Natural killer cell (primary cell): ENCODE measurements around the gene SNAI3. TPM values are rescaled to one million over a fixed set of nuclear protein-coding genes. Genes with fewer than 3 reads are reported as not detected.

Experiments used
- ATAC-seq, 3 donors: fragments of 150-1000 bp in 2 of 3; fragments of 200-7000 bp in 1 of 3; cut with Tn5 transposase; 1 replicate in 1 of 3; 2 replicates in 2 of 3; pipeline ENCODE4 v1.10.0; 2021; ENCODE audit warnings: mild to moderate bottlenecking in 2 of 3, moderate library complexity in 2 of 3
- DNase-seq, 2 donors: peaks; one replicate each; pipeline versions ENCODE4 v3.0.0 to v3.0.0-alpha.2; 2013 to 2021; ENCODE audit warnings: mixed read lengths in 1 of 2
- H3K27ac ChIP-seq: one replicate; pipeline ENCODE4 v1.5.1; 2013; ENCODE audit warnings: mild to moderate bottlenecking, low read length
- H3K27me3 ChIP-seq: one replicate; pipeline ENCODE4 v1.6.1; 2013; ENCODE audit warnings: low read length; ENCODE audit not compliant: control insufficient read depth, insufficient read depth
- H3K36me3 ChIP-seq: one replicate; pipeline ENCODE4 v1.6.1; 2013; ENCODE audit warnings: low read length; ENCODE audit not compliant: control insufficient read depth, insufficient read depth
- H3K4me1 ChIP-seq: one replicate; pipeline ENCODE4 v1.6.1; 2013; ENCODE audit warnings: low read length; ENCODE audit not compliant: control insufficient read depth, insufficient read depth
- H3K4me3 ChIP-seq: one replicate; pipeline ENCODE4 v1.5.1; 2013; ENCODE audit warnings: low read length
- H3K9me3 ChIP-seq: one replicate; pipeline ENCODE4 v1.6.1; 2013; ENCODE audit warnings: low read length; ENCODE audit not compliant: control insufficient read depth, insufficient read depth
- H3K27ac Mint-ChIP-seq, 2 donors: one replicate each; pipeline ENCODE4 v1.8.0; 2022; ENCODE audit warnings: mild to moderate bottlenecking in 2 of 2, mixed read lengths in 2 of 2, moderate library complexity in 1 of 2
- H3K27me3 Mint-ChIP-seq, 2 donors: one replicate each; pipeline ENCODE4 v1.8.0; 2022; ENCODE audit warnings: low read depth in 2 of 2, mixed read lengths in 2 of 2
- H3K36me3 Mint-ChIP-seq: one replicate; pipeline ENCODE4 v1.8.0; 2022; ENCODE audit warnings: mixed read lengths
- H3K4me1 Mint-ChIP-seq, 2 donors: one replicate each; pipeline ENCODE4 v1.8.0; 2022; ENCODE audit warnings: mixed read lengths in 2 of 2
- H3K4me3 Mint-ChIP-seq: one replicate; pipeline ENCODE4 v1.8.0; 2022; ENCODE audit warnings: mild to moderate bottlenecking, moderate library complexity, mixed read lengths
- H3K9me3 Mint-ChIP-seq, 2 donors: one replicate each; pipeline ENCODE4 v1.8.0; 2022; ENCODE audit warnings: mixed read lengths in 2 of 2
- WGBS: methylation state at CpG from one replicate; pipeline ENCODE4 v1.1.7; 2013; ENCODE audit warnings: missing lambda C conversion rate; ENCODE audit not compliant: insufficient coverage; 5-methylcytosine and 5-hydroxymethylcytosine counted together
- intact Hi-C: fragments of 100-400 bp; cut with micrococcal nuclease; formaldehyde crosslinking; loops from one replicate; pipeline ENCODE4 v1.14.2; 2022
- total RNA-seq, 4 donors: library from RNA; stranded (reverse); fragments of 120-200 nt in 1 of 4; gene quantifications; one replicate each; pipeline versions ENCODE4 v1.2.3 to v1.2.4, GENCODE V29; 2013 to 2022
- TF ChIP-seq, protein P1 (sequence below): fragments of 200-600 bp; IDR thresholded peaks from one replicate; pipeline ENCODE4 v1.8.0; 2022; ENCODE audit warnings: antibody characterized with exemption

Gene SNAI3
- total RNA-seq, 3 donors from 2014 or later (not counting 1 experiment from before 2014, with no cell fraction given): 8.2 to 9.2 (median 8.4) TPM

DNA sequence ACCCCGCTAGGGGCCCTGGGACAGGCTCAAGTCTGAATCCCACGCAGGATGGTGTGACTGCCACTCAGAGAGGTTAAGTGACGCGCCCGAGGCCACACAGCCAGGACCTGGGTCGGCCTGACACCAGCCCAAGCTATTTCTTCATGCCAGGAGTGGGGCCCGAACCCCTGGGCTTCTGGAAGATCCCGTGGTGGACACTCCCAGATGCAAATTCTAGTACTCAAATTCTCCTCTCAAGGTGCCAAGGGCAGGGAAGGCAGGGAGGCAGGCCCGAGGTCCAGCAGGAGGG lies 42.7 kb downstream of the SNAI3 start:
- intact Hi-C loops: no loop called here
- Mint-ChIP-seq H3K4me1 (peaks cover 25 to 71% of the 10 kb centered on the region in 2 donors), H3K27me3 (no peaks in the 10 kb centered on the region), H3K4me3 (no peak overlapping the region), H3K27ac (peak overlapping the region in 1 of 2 donors; percentile 70), H3K36me3 (no peaks in the 10 kb centered on the region), H3K9me3 (no peaks in the 10 kb centered on the region)
- TF ChIP-seq, protein P1, sequence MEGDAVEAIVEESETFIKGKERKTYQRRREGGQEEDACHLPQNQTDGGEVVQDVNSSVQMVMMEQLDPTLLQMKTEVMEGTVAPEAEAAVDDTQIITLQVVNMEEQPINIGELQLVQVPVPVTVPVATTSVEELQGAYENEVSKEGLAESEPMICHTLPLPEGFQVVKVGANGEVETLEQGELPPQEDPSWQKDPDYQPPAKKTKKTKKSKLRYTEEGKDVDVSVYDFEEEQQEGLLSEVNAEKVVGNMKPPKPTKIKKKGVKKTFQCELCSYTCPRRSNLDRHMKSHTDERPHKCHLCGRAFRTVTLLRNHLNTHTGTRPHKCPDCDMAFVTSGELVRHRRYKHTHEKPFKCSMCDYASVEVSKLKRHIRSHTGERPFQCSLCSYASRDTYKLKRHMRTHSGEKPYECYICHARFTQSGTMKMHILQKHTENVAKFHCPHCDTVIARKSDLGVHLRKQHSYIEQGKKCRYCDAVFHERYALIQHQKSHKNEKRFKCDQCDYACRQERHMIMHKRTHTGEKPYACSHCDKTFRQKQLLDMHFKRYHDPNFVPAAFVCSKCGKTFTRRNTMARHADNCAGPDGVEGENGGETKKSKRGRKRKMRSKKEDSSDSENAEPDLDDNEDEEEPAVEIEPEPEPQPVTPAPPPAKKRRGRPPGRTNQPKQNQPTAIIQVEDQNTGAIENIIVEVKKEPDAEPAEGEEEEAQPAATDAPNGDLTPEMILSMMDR: no peak
- Histone ChIP-seq H3K4me3 (no peak overlapping the region), H3K27ac (no peak overlapping the region), H3K9me3 (no peaks in the 10 kb centered on the region), H3K36me3 (peaks cover 48% of the 10 kb centered on the region), H3K4me1 (peaks cover 77% of the 10 kb centered on the region), H3K27me3 (no peaks in the 10 kb centered on the region)
- 94% methylated on average over 9 of the region's 9 CpGs for WGBS
- DNase-seq (no peak), ATAC-seq (no peak)

DNA sequence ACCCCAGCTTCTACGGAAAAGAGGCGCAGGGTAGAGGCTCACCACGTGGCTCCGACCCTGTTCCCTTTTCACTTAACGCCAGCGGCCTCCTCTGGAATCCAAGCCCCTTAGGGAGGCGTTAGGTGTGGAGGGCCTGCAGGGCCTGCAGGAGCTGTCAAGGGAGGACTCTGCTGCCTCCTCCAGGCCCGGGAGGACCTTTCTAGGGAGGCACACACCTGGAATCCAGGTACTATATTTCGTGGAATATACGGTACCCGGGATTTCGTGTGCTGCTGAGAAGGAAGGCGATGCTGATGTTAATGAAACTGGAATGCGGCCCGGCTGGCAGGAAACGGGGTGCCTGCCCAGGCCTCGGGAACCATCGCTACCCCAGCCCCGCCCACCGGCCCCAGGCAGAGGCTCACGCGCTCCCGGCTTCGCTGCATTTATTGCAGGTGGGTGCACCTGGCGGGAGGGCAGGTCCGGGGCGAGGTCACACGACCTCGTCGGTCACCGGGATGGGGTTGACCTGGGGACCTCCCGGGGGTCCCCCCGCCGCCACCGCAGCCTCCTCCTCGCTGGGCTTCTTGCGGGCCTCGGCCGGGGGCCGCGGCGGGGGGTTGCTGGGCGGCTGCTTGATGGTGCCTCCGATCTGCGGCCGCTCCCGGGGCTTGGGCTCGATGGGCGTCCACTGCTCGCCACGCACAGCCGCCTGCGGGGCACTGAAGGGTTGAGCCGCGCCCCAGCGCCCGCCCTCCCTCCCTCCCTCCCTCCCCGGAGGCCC lies 43.2 kb downstream of the SNAI3 start:
- Histone ChIP-seq H3K27ac (no peak overlapping the region), H3K4me3 (no peak overlapping the region), H3K4me1 (peaks cover 77% of the 10 kb centered on the region), H3K27me3 (no peaks in the 10 kb centered on the region), H3K9me3 (no peaks in the 10 kb centered on the region), H3K36me3 (peaks cover 45% of the 10 kb centered on the region)
- ATAC-seq (no peak), DNase-seq (no peak)
- Mint-ChIP-seq H3K4me3 (no peak overlapping the region), H3K36me3 (no peaks in the 10 kb centered on the region), H3K9me3 (no peaks in the 10 kb centered on the region), H3K27ac (peak overlapping the region; percentile 29 to 77), H3K4me1 (peaks cover 25 to 70% of the 10 kb centered on the region in 2 donors), H3K27me3 (no peaks in the 10 kb centered on the region)
- TF ChIP-seq, protein P1: no peak
- 93% methylated on average over 55 of the region's 58 CpGs for WGBS
- intact Hi-C loops: no loop called here

GRCh38 chr16:88640498-88641247 lies 45.6 kb downstream of the SNAI3 start:
- intact Hi-C loops: loop anchor here (1.0 kb wide), 1 partner anchor 13 kb away; no protein-coding TSS in a partner anchor
- Mint-ChIP-seq H3K9me3 (peaks cover 0 to 3% of the 10 kb centered on the region in 2 donors), H3K27ac (peak overlapping the region; percentile 72 to 84), H3K4me3 (peak overlapping the region; percentile 64), H3K36me3 (no peaks in the 10 kb centered on the region), H3K4me1 (peaks cover 44 to 71% of the 10 kb centered on the region in 2 donors), H3K27me3 (peaks cover 0 to 3% of the 10 kb centered on the region in 2 donors)
- Histone ChIP-seq H3K9me3 (peaks cover 10% of the 10 kb centered on the region), H3K4me3 (no peak overlapping the region), H3K36me3 (peaks cover 28% of the 10 kb centered on the region), H3K4me1 (peaks cover 79% of the 10 kb centered on the region), H3K27me3 (no peaks in the 10 kb centered on the region), H3K27ac (no peak overlapping the region)
- WGBS: 52% methylated on average over 16 of the region's 17 CpGs
- no peak for DNase-seq
- TF ChIP-seq, protein P1: no peak
- no peak for ATAC-seq
